ENCODE data around the gene BLOC1S1. TPM values are rescaled to one million over a fixed set of nuclear protein-coding genes. Genes with fewer than 3 reads are reported as not detected.

Gene BLOC1S1
- total and polyA plus RNA-seq, 3 donors from 2014 or later = 108 to 145 (median 110) TPM

DNA sequence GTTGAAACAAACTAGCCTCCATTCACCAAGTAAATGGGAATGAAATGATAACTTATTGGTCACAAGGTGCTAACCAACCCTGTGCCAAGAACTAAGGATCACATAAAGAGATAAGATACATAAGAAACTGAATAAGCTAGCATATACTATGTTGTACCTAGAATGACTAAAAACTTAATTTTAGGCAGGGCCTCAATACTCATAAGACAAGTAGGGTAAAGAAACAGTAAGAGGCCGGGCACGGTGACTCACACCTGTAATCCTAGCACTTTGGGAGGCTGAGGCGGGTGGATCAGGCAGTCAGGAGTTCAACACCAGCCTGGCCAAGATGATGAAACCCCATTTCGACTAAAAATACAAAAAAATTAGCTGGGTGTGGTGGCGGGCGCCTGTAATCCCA, 44.8 kb downstream of the BLOC1S1 start:
- no peak for TF ChIP-seq POLR2A (IDR thresholded peaks at IDR 0.05)
- no peak for TF ChIP-seq CTCF (IDR thresholded peaks at IDR 0.05)
- DNase-seq = no peak
- Histone ChIP-seq H3K4me3 (no peak overlapping the region), H3K4me1 (no peaks in the 10 kb centered on the region), H3K27ac (no peak overlapping the region), H3K9me3 (no peaks in the 10 kb centered on the region), H3K27me3 (no peaks in the 10 kb centered on the region), H3K36me3 (ENCODE audit: low read depth, missing control alignments) (no peaks in the 10 kb centered on the region)
- intact Hi-C loops (cut with DNase I; ENCODE audit: low total_unique reads) = no loop called here
- WGBS, 2 donors = 96 to 97% methylated on average over 6 of the region's 6 CpGs

- no peak for TF ChIP-seq CTCF (IDR thresholded peaks at IDR 0.05)
- no peak for TF ChIP-seq POLR2A (IDR thresholded peaks at IDR 0.05)
- intact Hi-C loops (cut with DNase I; ENCODE audit: low total_unique reads) = no loop called here
- no peaks in the 10 kb centered on the region for H3K36me3 ChIP-seq (ENCODE audit: low read depth, missing control alignments)
- H3K4me3 ChIP-seq = no peak overlapping the region
- H3K4me1 ChIP-seq = no peaks in the 10 kb centered on the region
- H3K27ac ChIP-seq = no peak overlapping the region
- no peaks in the 10 kb centered on the region for H3K27me3 ChIP-seq
- H3K9me3 ChIP-seq = no peaks in the 10 kb centered on the region
- DNase-seq = no peak
Observed at GRCh38 chr12:55762646-55763045, 46.8 kb downstream of the BLOC1S1 start.

DNA sequence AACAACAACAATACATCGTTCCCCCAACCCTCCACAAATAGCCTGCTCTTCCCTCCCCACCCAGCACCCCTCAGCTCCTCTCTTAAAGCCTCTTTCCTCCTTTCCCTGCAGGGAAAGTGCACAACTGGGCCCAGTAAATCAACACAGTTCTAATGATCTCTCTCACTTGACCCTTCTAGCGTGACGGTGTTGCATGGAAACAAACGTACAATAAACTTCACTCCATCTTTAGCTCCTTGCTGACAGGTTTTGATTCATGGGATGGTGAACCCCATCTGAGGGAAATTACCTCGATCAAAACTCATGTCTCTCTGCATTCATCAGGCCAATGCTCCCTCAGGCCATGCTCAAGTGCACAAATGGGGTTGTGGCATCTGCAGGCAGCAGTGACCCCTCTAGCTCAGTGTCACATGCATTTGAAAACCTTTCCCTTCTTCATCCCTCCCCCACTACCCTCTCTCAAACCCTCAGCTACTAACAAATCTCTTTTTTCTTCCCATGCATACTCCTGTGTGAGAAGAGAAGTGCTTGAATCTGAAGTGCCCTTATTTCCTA, 50.0 kb downstream of the BLOC1S1 start:
- Histone ChIP-seq H3K4me3 (no peak overlapping the region), H3K36me3 (ENCODE audit: low read depth, missing control alignments) (no peaks in the 10 kb centered on the region), H3K27me3 (no peaks in the 10 kb centered on the region), H3K27ac (no peak overlapping the region), H3K9me3 (no peaks in the 10 kb centered on the region), H3K4me1 (no peaks in the 10 kb centered on the region)
- 62 to 72% methylated on average over 5 of the region's 5 CpGs for WGBS, 2 donors
- intact Hi-C loops (cut with DNase I; ENCODE audit: low total_unique reads) = no loop called here
- DNase-seq = no peak
- TF ChIP-seq POLR2A (IDR thresholded peaks at IDR 0.05) (no peak), CTCF (IDR thresholded peaks at IDR 0.05) (no peak)

DNA sequence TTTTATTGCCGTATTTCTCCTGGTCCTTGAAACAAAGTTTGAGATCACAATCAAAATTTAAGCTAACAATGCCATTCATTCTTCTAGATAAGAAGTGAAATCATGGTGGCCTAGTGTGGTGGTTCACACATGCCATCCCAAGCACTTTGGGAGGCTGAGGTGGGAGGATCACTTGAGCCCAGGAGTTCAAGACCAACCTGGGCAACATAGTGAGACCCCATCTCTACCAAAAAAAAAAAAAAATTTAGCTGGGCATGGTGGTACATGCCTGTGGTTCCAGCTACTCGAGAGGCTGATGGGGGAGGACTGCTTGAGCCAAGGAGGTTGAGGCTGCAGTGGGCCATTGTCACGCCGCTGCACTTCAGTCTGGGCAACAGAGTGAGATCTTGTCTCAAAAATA, 51.3 kb downstream of the BLOC1S1 start:
- WGBS, 2 donors = 91 to 94% methylated on average over 4 of the region's 4 CpGs
- Histone ChIP-seq H3K4me1 (no peaks in the 10 kb centered on the region), H3K27ac (no peak overlapping the region), H3K27me3 (no peaks in the 10 kb centered on the region), H3K4me3 (no peak overlapping the region), H3K36me3 (ENCODE audit: low read depth, missing control alignments) (no peaks in the 10 kb centered on the region), H3K9me3 (no peaks in the 10 kb centered on the region)
- no peak for TF ChIP-seq CTCF (IDR thresholded peaks at IDR 0.05)
- no peak for TF ChIP-seq POLR2A (IDR thresholded peaks at IDR 0.05)
- intact Hi-C loops (cut with DNase I; ENCODE audit: low total_unique reads) = no loop called here
- no peak for DNase-seq

Small RNA genes lying within 50 kb of the gene (small RNA-seq; reads per million reads assigned to genes)
- gene AC009779.1 (0 reads per million in 2 donors), gene RF00017 (0 reads per million in 2 donors)

Other genes with a start within 250 kb of the BLOC1S1 start
- gene OR6C70, start 245.9 kb upstream of the BLOC1S1 start, total RNA-seq = not detected
- not detected for gene OR6C70, start 245.9 kb upstream of the BLOC1S1 start, polyA plus RNA-seq (ENCODE audit: insufficient read depth, low read depth, low replicate concordance)
- gene OR6C68, start 223.7 kb upstream of the BLOC1S1 start, total RNA-seq = not detected
- not detected for gene OR6C68, start 223.7 kb upstream of the BLOC1S1 start, polyA plus RNA-seq (ENCODE audit: insufficient read depth, low read depth, low replicate concordance)
- gene OR6C4, start 166.4 kb upstream of the BLOC1S1 start, total RNA-seq = not detected
- gene OR6C4, start 166.4 kb upstream of the BLOC1S1 start, polyA plus RNA-seq (ENCODE audit: insufficient read depth, low read depth, low replicate concordance) = not detected
- not detected for gene OR2AP1, start 143.6 kb upstream of the BLOC1S1 start, total RNA-seq
- not detected for gene OR2AP1, start 143.6 kb upstream of the BLOC1S1 start, polyA plus RNA-seq (ENCODE audit: insufficient read depth, low read depth, low replicate concordance)
- not detected for gene OR10P1, start 79.2 kb upstream of the BLOC1S1 start, total RNA-seq
- gene OR10P1, start 79.2 kb upstream of the BLOC1S1 start, polyA plus RNA-seq (ENCODE audit: insufficient read depth, low read depth, low replicate concordance) = not detected
- gene ITGA7, start 8.1 kb upstream of the BLOC1S1 start, total RNA-seq = 10 to 100 TPM; 26.4 to 30.6 TPM
- 43.3 TPM for gene ITGA7, start 8.1 kb upstream of the BLOC1S1 start, polyA plus RNA-seq (ENCODE audit: insufficient read depth, low read depth, low replicate concordance)
- 10 to 100 TPM; 15.1 to 18.0 TPM for gene RDH5, start 4.3 kb downstream of the BLOC1S1 start, total RNA-seq
- gene RDH5, start 4.3 kb downstream of the BLOC1S1 start, polyA plus RNA-seq (ENCODE audit: insufficient read depth, low read depth, low replicate concordance) = 9.8 TPM
- gene CD63, start 13.0 kb downstream of the BLOC1S1 start, total RNA-seq = 100 to 1,000 TPM; 600 to 668 TPM
- gene CD63, start 13.0 kb downstream of the BLOC1S1 start, polyA plus RNA-seq (ENCODE audit: insufficient read depth, low read depth, low replicate concordance) = 655 TPM
- gene GDF11, start 27.1 kb downstream of the BLOC1S1 start, total RNA-seq = 1 to 10 TPM; 3.1 to 3.3 TPM
- gene GDF11, start 27.1 kb downstream of the BLOC1S1 start, polyA plus RNA-seq (ENCODE audit: insufficient read depth, low read depth, low replicate concordance) = 3.0 TPM
- gene SARNP, start 101.7 kb downstream of the BLOC1S1 start, total RNA-seq = 10 to 100 TPM; 88.3 to 96.3 TPM
- 99.2 TPM for gene SARNP, start 101.7 kb downstream of the BLOC1S1 start, polyA plus RNA-seq (ENCODE audit: insufficient read depth, low read depth, low replicate concordance)
- gene ORMDL2, start 102.0 kb downstream of the BLOC1S1 start, total RNA-seq = 10 to 100 TPM; 16.2 to 18.6 TPM
- 82.4 TPM for gene ORMDL2, start 102.0 kb downstream of the BLOC1S1 start, polyA plus RNA-seq (ENCODE audit: insufficient read depth, low read depth, low replicate concordance)
- gene DNAJC14, start 113.5 kb downstream of the BLOC1S1 start, total RNA-seq = 10 to 100 TPM; 74.6 to 75.4 TPM
- gene DNAJC14, start 113.5 kb downstream of the BLOC1S1 start, polyA plus RNA-seq (ENCODE audit: insufficient read depth, low read depth, low replicate concordance) = 67.6 TPM
- gene MMP19, start 126.9 kb downstream of the BLOC1S1 start, total RNA-seq = 1 to 10 TPM; 1.3 TPM
- 6.5 TPM for gene MMP19, start 126.9 kb downstream of the BLOC1S1 start, polyA plus RNA-seq (ENCODE audit: insufficient read depth, low read depth, low replicate concordance)
- gene PYM1, start 211.8 kb downstream of the BLOC1S1 start, total RNA-seq = 10 to 100 TPM; 51.8 to 71.3 TPM
- gene PYM1, start 211.8 kb downstream of the BLOC1S1 start, polyA plus RNA-seq (ENCODE audit: insufficient read depth, low read depth, low replicate concordance) = 51.6 TPM
- gene DGKA, start 215.1 kb downstream of the BLOC1S1 start, total RNA-seq = 10 to 100 TPM; 28.9 to 40.4 TPM
- gene DGKA, start 215.1 kb downstream of the BLOC1S1 start, polyA plus RNA-seq (ENCODE audit: insufficient read depth, low read depth, low replicate concordance) = 40.3 TPM
- gene PMEL, start 250.0 kb downstream of the BLOC1S1 start, total RNA-seq = 10 to 100 TPM in 1 of 2 donors, 1 to 10 TPM in 1; 8.9 to 11.1 TPM
- gene PMEL, start 250.0 kb downstream of the BLOC1S1 start, polyA plus RNA-seq (ENCODE audit: insufficient read depth, low read depth, low replicate concordance) = 8.2 TPM